ENCODE data around the gene HCLS1. TPM values are rescaled to one million over a fixed set of nuclear protein-coding genes. Genes with fewer than 3 reads are reported as not detected.
"Not testable (repeated sequence)": the region's sequence is repeated elsewhere in the genome, so short reads cannot be mapped to it uniquely, and the experiment has no call there.

HCLS1 gene
- total and polyA plus RNA-seq, 2 of the 8 experiments (the other 6 are each of a cell fraction or from before 2014, with no cell fraction given), result 0.53 to 1.3 TPM

DNA sequence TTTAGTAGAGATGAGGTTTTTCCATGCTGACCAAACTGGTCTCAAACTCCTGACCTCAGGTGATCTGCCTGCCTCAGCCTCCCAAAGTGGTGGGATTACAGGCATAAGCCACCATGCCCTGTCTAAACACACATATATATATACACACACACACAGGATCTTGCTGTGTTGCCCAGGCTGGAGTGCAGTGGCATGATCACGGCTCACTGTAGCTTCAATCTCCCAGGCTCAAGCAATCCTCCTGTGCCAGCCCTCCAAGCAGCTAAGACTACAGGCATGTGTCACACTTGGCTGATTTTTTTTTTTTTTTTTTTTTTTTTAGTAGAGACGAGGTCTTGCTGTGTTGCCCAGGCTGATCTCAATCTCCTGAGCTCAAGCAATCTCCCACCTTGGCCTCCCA lies 60.8 kb downstream of the HCLS1 start:
- H4K8ac ChIP-seq (ENCODE audit: extremely low read depth, insufficient read depth, low read length); H3K18ac ChIP-seq (ENCODE audit: extremely low read depth, low read length); H3K23ac ChIP-seq (ENCODE audit: insufficient read length); H3K79me1 ChIP-seq (ENCODE audit: low read depth, low read length); H3K4me1 ChIP-seq (replicated peaks in 1 of 4; ENCODE audit: control insufficient read depth in 3 of 4, insufficient read depth in 4 of 4, low read length in 3 of 4); H3K27ac ChIP-seq (ENCODE audit: low read depth, low read length); H2BK5ac ChIP-seq (ENCODE audit: low read depth, low read length); H3K14ac ChIP-seq (ENCODE audit: insufficient read length); H3K27me3 ChIP-seq (replicated peaks in 1 of 4; ENCODE audit: control insufficient read depth in 3 of 4, extremely low read depth in 1 of 4, insufficient read depth in 3 of 4, low read length in 3 of 4); H3K4me2 ChIP-seq (ENCODE audit: insufficient read depth in 1 of 2, low read depth in 2 of 2, low read length in 2 of 2); H4K20me1 ChIP-seq (replicated peaks in 1 of 2; ENCODE audit: control insufficient read depth in 1 of 2, insufficient read depth in 2 of 2, low read length in 2 of 2); H3K56ac ChIP-seq (replicated peaks; ENCODE audit: insufficient read length, low read depth, low read length); FAIRE-seq; H4K91ac ChIP-seq (replicated peaks; ENCODE audit: insufficient read length, low read length); H4K5ac ChIP-seq (ENCODE audit: insufficient read length, low read depth, low read length); H2AK5ac ChIP-seq (ENCODE audit: low read depth, low read length); H3K9ac ChIP-seq (replicated peaks in 1 of 4; ENCODE audit: extremely low read depth in 1 of 4, low read depth in 3 of 4, low read length in 3 of 4); H3K9me3 ChIP-seq (ENCODE audit: insufficient read depth in 2 of 2, low read depth in 1 of 2, low read length in 1 of 2); H3K79me2 ChIP-seq (ENCODE audit: control insufficient read depth in 1 of 2, insufficient read depth in 2 of 2, low read length in 2 of 2); H2BK120ac ChIP-seq (replicated peaks; ENCODE audit: low read depth, low read length); H3K4me3 ChIP-seq (ENCODE audit: extremely low read depth in 1 of 4, insufficient read depth in 2 of 4, low read depth in 3 of 4, low read length in 4 of 4); H3K23me2 ChIP-seq (ENCODE audit: low read depth, low read length); DNase-seq (ENCODE audit: low read depth in 1 of 2, low spot score in 2 of 2); H2AFZ ChIP-seq (ENCODE audit: low read length); H3K4ac ChIP-seq (replicated peaks; ENCODE audit: insufficient read length, low read depth, low read length); H3K36me3 ChIP-seq (ENCODE audit: control insufficient read depth in 2 of 4, insufficient read depth in 4 of 4, low read length in 3 of 4); POLR2A ChIA-PET (ENCODE audit: partially characterized antibody): not testable (repeated sequence)
- peak overlapping the region; percentile 39; the same call in 1 of the 2 replicates for H2BK12ac ChIP-seq (ENCODE audit: low read depth, low read length)
- 0 out of 2 replicates have a peak overlapping the region, but pooled peaks have one; percentile 81 for H2BK20ac ChIP-seq (ENCODE audit: low read length)
- CTCF ChIA-PET (ENCODE audit: partially characterized antibody), result interaction anchor here (0.7 kb wide), 1 partner anchor 857 kb away, joined by 3 read pairs; no protein-coding TSS in a partner anchor
- peak overlapping the region; percentile 62; the same call in 1 of the 2 replicates for H2BK15ac ChIP-seq (ENCODE audit: low read length)
- 90% methylated on average over 2 of the region's 2 CpGs; no CpG with 5 or more reads in 1 of the 2 experiments for WGBS, 2 experiments (ENCODE audit: extremely low coverage in 1 of 2, insufficient coverage in 1 of 2, insufficient read length in 1 of 2, insufficient replicate concordance in 2 of 2, low coverage in 1 of 2, low lambda C conversion rate in 2 of 2, missing lambda C conversion rate in 1 of 2)
